Measurements from ENCODE around the gene COQ9. TPM values are rescaled to one million over a fixed set of nuclear protein-coding genes. Genes with fewer than 3 reads are reported as not detected.
"Not testable (repeated sequence)": the region's sequence is repeated elsewhere in the genome, so short reads cannot be mapped to it uniquely, and the experiment has no call there.

COQ9 gene
- polyA plus RNA-seq, 6 donors from 2014 or later = 17.6 to 42.2 (median 23.3) TPM

DNA sequence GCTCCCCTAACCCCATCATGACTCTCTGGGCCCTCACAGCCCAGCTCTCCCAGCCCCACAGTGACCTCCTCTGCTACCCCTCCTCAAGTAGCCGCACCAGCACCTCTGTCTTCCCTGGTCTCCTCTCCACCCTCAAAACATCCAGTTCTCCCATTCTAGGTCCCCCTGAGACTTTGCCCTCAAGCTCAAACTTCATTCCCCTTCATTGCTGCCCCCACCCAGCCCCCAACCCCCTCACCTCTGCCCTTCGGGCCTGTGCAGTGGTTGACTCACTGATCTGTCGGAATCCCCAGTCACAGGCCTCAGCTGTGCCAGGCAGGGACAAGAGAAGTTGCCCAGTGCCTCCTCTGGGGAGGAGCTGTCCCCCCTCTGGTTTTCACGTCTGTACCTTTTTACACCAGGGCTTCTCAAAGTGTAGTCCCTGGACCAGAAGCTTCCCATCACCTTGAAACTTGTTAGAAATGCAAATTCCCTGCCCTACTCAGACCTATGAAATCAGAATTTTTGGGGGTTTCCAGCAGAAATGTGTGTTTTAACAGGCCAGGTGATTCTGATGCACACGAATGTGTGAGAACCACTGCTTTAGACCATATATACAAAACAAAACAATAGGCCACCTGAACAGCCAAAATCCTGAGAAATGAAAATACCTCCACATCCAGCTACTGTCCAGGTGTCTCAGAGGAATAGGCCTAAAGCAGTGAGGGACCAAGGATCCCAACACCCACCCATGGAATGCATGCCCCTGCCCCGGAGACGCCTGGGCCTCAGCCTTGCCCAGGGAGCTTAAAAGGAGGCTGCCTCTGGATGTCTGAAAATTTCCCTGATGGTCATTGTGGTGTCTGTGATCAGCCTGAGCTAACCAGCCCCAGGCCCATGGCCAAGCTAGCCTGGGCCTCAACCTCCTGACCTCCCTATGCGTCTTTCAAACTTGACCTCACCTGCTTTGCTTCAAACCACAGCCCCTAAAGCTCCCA lies 39.9 kb downstream of the COQ9 start:
- DNase-seq = no peak
- ATAC-seq (ENCODE audit: low read depth in 2 of 2) = no peak
- Mint-ChIP-seq H3K9me3 (no peaks in the 10 kb centered on the region), H3K27ac (peak overlapping the region in 2 of 6 donors; percentile 70 to 73), H3K27me3 (peaks cover 4 to 21% (median 16%) of the 10 kb centered on the region in 3 donors), H3K36me3 (no peaks in the 10 kb centered on the region), H3K4me1 (peaks cover 14 to 22% (median 18%) of the 10 kb centered on the region in 3 donors), H3K4me3 (peak overlapping the region; percentile 62 to 94 (median 83))

DNA sequence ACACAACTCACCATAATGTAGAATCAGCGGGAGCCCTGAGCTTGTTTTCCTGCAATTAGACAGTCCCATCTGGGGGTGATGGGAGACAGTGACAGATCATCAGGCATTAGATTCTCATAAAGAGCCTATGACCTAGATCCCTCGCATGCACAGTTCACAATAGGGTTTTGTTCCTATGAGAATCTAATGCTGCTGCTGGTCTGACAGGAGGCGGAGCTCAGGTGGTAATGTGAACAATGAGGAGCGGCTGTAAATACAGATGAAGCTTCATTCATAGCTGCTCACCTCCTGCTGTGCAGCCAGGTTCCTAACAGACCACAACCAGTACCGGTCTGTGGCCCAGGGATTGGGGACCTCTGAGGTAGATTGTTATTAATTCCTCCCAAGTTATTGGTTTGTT lies 42.0 kb downstream of the COQ9 start:
- peaks cover 4 to 17% (median 15%) of the 10 kb centered on the region in 3 donors for H3K27me3 Mint-ChIP-seq
- DNase-seq (no peak), ATAC-seq (ENCODE audit: low read depth in 2 of 2) (no peak)
- no peak overlapping the region for H3K27ac Mint-ChIP-seq
- no peaks in the 10 kb centered on the region for H3K9me3 Mint-ChIP-seq
- H3K36me3 Mint-ChIP-seq = no peaks in the 10 kb centered on the region
- H3K4me3 Mint-ChIP-seq = no peak overlapping the region
- peaks cover 23 to 31% (median 30%) of the 10 kb centered on the region in 3 donors for H3K4me1 Mint-ChIP-seq

DNA sequence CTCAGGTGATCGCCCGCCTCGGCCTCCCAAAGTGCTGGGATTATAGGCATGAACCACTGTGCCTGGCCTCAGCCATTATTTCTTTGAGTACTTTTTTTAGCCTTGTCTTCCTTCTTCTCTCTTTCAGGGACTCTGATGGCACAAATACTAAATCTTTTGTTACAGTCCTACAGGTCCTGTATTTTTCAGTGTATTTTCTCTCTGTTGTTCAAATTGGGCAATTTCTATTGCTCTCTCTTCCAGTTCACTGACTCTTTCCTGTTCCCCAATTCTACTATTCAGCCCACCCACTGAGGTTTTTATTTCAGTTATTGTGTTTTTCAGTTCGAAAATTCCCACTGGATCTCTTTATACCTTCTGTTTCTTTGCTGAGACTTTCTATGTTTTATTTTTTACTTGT lies 46.5 kb downstream of the COQ9 start:
- Mint-ChIP-seq H3K27ac (peak overlapping the region in 1 of 6 donors; percentile 9), H3K27me3 (no peaks in the 10 kb centered on the region), H3K36me3 (no peaks in the 10 kb centered on the region), H3K9me3 (no peaks in the 10 kb centered on the region), H3K4me3 (peak overlapping the region in 6 of 8 donors; percentile 5 to 81 (median 50)), H3K4me1 (peaks cover 10 to 21% (median 13%) of the 10 kb centered on the region in 3 donors)
- ATAC-seq (ENCODE audit: low read depth in 2 of 2) (no peak), DNase-seq (no peak)

DNA sequence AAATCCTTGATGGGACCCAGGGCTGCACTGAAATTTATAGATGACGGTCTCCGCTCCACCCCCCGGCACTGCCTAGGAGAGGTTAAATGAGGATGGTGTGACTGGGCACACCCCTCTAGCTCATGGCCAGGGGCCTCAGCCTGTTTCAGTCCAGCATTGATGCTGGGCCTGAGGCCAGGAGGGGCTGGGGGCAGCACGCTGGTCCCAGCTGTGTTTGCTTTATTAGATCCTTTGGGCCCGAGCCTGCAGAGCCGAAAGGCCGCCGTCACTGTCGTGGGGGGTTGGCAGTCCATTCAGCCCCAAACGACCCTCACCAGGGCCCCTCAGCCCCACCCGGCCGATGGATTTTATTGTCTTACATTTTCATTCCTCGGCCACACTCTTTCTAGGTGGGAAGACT lies 49.8 kb downstream of the COQ9 start:
- H3K4me1 Mint-ChIP-seq = peaks cover 10 to 23% (median 16%) of the 10 kb centered on the region in 3 donors
- no peak overlapping the region for H3K4me3 Mint-ChIP-seq
- H3K27me3 Mint-ChIP-seq = no peaks in the 10 kb centered on the region
- no peaks in the 10 kb centered on the region for H3K36me3 Mint-ChIP-seq
- H3K9me3 Mint-ChIP-seq = no peaks in the 10 kb centered on the region
- ATAC-seq (ENCODE audit: low read depth in 2 of 2) (no peak), DNase-seq (no peak)
- H3K27ac Mint-ChIP-seq = no peak overlapping the region

DNA sequence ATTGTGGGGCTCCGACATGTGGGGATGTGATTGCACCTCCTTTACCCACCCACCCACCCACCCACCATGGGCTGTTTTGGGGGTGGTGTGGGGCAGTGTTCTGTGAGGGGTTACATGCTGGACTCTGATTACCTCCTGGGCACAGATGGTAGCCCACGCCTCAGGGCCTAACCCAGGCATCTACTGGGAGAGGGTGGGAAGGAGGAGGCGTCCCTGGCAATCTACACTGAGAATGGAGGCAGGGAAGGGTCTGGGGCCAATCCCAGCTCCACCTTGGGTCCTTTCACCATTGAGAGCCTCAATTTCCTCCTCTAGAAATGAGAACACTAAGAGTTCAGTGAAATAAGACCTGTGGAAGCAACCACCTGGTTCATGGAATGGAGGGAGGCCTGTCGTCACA lies 50.8 kb downstream of the COQ9 start:
- ATAC-seq (ENCODE audit: low read depth in 2 of 2) (no peak), DNase-seq (no peak)
- no peaks in the 10 kb centered on the region for H3K36me3 Mint-ChIP-seq
- no peak overlapping the region for H3K4me3 Mint-ChIP-seq
- H3K27me3 Mint-ChIP-seq = no peaks in the 10 kb centered on the region
- H3K27ac Mint-ChIP-seq = no peak overlapping the region
- H3K4me1 Mint-ChIP-seq = peaks cover 10 to 17% (median 13%) of the 10 kb centered on the region in 3 donors
- H3K9me3 Mint-ChIP-seq = no peaks in the 10 kb centered on the region

DNA sequence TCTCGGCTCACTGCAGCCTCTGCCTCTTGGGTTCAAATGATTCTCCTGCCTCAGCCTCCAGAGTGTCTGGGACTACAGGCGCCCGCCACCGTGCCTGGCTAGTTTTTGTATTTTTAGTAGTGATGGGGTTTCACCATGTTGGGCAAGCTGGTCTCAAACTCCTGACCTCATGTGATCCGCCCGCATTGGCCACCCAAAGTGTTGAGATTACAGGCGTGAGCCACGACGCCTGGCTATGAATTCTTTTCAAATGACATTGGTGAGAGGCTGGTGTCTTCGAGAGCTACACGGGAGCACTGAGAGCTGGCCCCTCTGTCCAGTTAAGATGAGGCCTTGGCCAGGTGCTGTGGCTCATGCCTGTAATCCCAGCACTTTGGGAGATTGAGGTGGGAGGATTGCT lies 52.7 kb downstream of the COQ9 start:
- ATAC-seq (ENCODE audit: low read depth in 2 of 2); H3K9me3 Mint-ChIP-seq; H3K4me3 Mint-ChIP-seq; H3K27me3 Mint-ChIP-seq; H3K27ac Mint-ChIP-seq; DNase-seq; H3K36me3 Mint-ChIP-seq; H3K4me1 Mint-ChIP-seq: not testable (repeated sequence)

DNA sequence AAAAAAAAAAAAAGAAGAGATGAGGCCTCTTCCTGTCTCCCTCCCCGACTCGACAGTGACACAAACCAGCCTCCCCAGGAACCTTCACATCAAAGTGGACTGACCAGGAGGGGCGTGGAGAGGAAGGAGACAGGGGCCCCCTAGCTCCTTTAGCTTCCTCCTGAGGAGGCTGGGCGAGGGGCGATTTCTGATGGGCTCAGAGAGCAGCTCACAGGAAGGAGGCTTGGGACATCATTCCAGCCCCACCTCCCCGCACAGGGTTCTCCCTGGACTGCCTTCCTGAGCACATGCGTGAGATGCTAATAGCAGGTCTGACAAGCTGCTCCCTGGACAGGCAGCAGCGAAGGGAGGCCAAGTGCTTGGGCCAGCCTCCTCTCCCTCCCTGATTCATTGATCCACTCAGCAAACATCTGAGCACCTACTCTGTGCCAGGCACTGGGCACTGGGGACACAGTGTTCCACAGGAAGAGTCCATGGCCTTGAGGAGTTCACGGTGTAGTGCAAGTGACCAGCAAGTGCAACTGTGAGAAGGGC lies 53.4 kb downstream of the COQ9 start:
- H3K27ac Mint-ChIP-seq = no peak overlapping the region
- ATAC-seq (ENCODE audit: low read depth in 2 of 2) (no peak), DNase-seq (no peak)

DNA sequence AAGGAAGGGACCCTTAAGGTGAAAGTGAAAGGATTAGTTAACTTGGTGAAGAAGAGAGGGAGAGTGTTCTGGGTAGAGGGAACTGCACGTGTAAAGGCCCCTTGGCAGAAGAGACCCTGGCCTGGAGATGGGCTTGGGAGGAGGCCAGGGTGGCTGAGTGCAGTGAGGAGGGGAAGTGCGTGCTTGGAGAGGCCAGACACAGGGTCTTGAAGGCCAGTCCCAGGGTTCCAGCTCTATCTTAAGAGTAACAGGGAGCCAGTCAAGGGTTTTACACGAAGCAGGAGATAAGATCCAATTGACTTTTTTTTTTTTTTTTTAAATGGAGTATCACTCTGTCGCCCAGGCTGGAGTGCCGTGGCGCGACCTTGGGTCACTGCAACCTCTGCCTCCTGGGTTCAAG lies 54.2 kb downstream of the COQ9 start:
- DNase-seq (no peak), ATAC-seq (ENCODE audit: low read depth in 2 of 2) (no peak)
- peaks cover 0 to 4% (median 3%) of the 10 kb centered on the region in 3 donors for H3K4me1 Mint-ChIP-seq
- H3K9me3 Mint-ChIP-seq = no peaks in the 10 kb centered on the region
- no peak overlapping the region for H3K4me3 Mint-ChIP-seq
- H3K27ac Mint-ChIP-seq = peak overlapping the region in 3 of 6 donors; percentile 3 to 80 (median 22)
- no peaks in the 10 kb centered on the region for H3K36me3 Mint-ChIP-seq
- H3K27me3 Mint-ChIP-seq = peaks cover 0 to 8% (median 5%) of the 10 kb centered on the region in 3 donors

More for the DNA sequence above, 53.4 kb downstream of the COQ9 start:
- no peak overlapping the region for H3K4me3 Mint-ChIP-seq
- H3K36me3 Mint-ChIP-seq = no peaks in the 10 kb centered on the region
- H3K4me1 Mint-ChIP-seq = peaks cover 0 to 4% (median 3%) of the 10 kb centered on the region in 3 donors
- H3K27me3 Mint-ChIP-seq = peaks cover 0 to 8% (median 5%) of the 10 kb centered on the region in 3 donors
- H3K9me3 Mint-ChIP-seq = no peaks in the 10 kb centered on the region

DNA sequence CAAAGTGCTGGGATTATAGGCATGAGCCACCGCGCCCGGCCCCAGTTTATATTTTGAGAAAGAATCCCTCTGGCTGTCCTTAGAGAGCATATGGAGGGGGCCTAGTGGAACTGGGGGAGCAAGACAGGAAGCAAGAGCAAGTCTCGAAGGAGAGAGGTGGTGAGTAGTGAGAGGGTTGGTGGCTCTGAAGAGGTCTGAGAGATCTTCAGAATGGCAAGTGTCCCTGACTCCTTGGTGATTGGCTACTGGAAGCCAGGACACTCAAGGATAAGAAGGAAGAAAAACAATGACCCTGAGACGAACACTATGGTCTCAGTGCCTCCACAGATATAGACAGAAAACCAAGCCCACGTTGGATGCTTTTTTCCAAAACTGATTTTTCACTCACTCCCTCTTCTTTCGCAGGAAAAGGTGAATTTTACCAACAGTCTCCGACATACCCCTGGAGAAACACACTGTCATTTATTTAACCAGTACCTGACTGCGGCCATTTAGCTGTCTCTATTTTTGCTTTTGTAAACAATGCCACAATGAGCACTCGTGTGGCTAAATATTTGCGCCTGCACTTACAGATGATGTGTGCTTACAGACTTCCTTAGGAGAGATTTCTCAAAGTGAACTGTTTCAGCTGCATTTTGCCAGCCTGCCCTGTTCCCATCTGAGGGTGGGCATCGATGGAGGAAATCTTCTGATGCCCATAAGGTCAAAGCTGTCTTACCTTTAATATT lies 54.9 kb downstream of the COQ9 start:
- DNase-seq = no peak
- Mint-ChIP-seq H3K9me3 (no peaks in the 10 kb centered on the region), H3K36me3 (no peaks in the 10 kb centered on the region), H3K4me3 (no peak overlapping the region), H3K4me1 (peaks cover 0 to 4% (median 3%) of the 10 kb centered on the region in 3 donors), H3K27ac (peak overlapping the region in 1 of 6 donors; percentile 23), H3K27me3 (peaks cover 0 to 8% (median 5%) of the 10 kb centered on the region in 3 donors)
- no peak for ATAC-seq (ENCODE audit: low read depth in 2 of 2)

DNA sequence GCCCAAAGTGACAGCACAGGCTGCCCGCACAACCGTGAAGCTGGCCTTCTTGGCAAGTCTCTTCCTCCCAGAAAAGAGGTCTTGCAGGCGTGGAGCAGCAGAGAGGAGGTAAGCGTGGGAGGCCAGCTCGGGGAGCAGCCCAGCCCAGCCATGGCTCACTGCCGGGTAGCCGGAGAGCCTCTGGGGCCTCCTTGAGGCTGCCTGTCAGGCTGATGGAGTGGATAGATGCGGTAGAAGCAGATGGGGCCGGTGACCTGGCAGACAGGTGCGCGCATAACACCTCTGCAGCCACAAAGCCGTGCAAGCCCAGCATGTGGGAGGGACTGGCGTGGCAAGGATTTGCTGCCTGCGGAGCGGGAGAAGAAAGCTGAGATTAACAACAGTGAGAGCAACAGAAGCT lies 56.1 kb downstream of the COQ9 start:
- DNase-seq (no peak), ATAC-seq (ENCODE audit: low read depth in 2 of 2) (no peak)
- H3K27me3 Mint-ChIP-seq = peaks cover 0 to 8% (median 6%) of the 10 kb centered on the region in 3 donors
- H3K36me3 Mint-ChIP-seq = no peaks in the 10 kb centered on the region
- H3K4me1 Mint-ChIP-seq = peaks cover 0 to 4% (median 3%) of the 10 kb centered on the region in 3 donors
- H3K4me3 Mint-ChIP-seq = no peak overlapping the region
- no peak overlapping the region for H3K27ac Mint-ChIP-seq
- no peaks in the 10 kb centered on the region for H3K9me3 Mint-ChIP-seq

DNA sequence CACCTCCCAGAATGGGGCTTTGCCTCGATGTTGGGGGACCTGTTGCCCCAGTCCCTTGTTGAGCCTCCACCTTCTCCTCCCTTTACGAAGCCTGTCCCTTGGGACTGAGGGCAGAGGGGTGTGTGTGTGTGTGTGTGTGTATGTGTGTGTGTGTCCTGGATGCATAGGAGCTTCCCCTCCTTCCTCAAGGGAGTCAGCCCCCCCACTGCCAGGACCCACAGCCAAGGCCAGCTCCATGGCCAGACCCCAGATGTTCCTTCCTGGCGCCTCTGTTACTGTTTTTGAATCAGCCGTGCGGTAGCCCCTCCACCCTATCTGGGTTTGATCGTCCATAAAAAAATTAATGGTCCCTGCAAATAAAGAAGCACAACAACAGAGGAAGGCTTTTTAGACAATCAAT lies 56.7 kb downstream of the COQ9 start:
- Mint-ChIP-seq H3K27ac (no peak overlapping the region), H3K9me3 (no peaks in the 10 kb centered on the region), H3K4me1 (peaks cover 0 to 4% (median 3%) of the 10 kb centered on the region in 3 donors), H3K27me3 (peaks cover 0 to 14% (median 11%) of the 10 kb centered on the region in 3 donors), H3K4me3 (no peak overlapping the region), H3K36me3 (no peaks in the 10 kb centered on the region)
- DNase-seq (no peak), ATAC-seq (ENCODE audit: low read depth in 2 of 2) (no peak)

DNA sequence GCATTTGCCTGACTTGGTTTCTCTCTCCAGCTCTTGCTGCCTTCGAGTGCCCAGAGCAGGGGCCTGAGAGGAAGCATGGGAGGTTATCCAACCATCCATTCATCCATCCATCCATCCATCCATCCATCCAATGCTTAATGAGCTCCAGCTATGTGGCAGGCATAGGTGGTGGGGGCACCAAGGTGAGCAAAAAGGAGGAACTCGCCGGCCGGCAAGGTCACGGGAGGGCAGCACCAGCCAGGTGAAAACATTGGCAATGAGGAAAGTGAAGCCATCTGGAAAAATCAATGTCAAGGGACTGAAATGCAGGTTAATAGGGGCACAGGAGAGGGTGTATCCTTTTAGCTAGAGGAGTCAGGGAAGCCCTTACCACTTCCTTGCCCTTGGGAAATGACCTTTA lies 57.2 kb downstream of the COQ9 start:
- Mint-ChIP-seq H3K27ac (no peak overlapping the region), H3K27me3 (peaks cover 0 to 14% (median 11%) of the 10 kb centered on the region in 3 donors), H3K4me1 (peaks cover 0 to 4% (median 3%) of the 10 kb centered on the region in 3 donors), H3K9me3 (no peaks in the 10 kb centered on the region), H3K36me3 (no peaks in the 10 kb centered on the region), H3K4me3 (no peak overlapping the region)
- no peak for ATAC-seq (ENCODE audit: low read depth in 2 of 2)
- DNase-seq = no peak

DNA sequence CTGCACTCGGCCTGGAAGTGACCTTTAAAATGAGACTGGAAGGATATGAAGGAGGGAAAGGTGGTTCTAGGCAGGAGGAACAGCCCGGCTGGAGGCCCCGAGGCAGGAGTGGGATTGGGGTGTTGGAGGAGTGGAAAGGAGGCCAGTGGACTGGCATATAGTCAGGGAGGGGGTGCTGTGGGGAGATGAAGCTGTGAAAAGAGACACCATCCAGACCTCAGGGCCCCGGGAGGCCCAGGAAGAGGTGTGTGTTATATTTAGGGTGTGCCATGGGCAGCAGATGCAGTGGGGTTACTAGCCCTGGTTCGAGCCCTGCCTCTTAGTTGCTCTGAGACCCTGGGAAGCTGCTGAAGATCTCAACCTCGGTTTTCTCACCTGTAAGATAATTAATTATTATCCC lies 57.9 kb downstream of the COQ9 start:
- Mint-ChIP-seq H3K4me1 (peaks cover 0 to 4% (median 3%) of the 10 kb centered on the region in 3 donors), H3K9me3 (no peaks in the 10 kb centered on the region), H3K27me3 (peaks cover 0 to 14% (median 11%) of the 10 kb centered on the region in 3 donors), H3K4me3 (no peak overlapping the region), H3K36me3 (no peaks in the 10 kb centered on the region), H3K27ac (no peak overlapping the region)
- ATAC-seq (ENCODE audit: low read depth in 2 of 2) (no peak), DNase-seq (no peak)
